ENCODE results near the gene SPC25.

DNA sequence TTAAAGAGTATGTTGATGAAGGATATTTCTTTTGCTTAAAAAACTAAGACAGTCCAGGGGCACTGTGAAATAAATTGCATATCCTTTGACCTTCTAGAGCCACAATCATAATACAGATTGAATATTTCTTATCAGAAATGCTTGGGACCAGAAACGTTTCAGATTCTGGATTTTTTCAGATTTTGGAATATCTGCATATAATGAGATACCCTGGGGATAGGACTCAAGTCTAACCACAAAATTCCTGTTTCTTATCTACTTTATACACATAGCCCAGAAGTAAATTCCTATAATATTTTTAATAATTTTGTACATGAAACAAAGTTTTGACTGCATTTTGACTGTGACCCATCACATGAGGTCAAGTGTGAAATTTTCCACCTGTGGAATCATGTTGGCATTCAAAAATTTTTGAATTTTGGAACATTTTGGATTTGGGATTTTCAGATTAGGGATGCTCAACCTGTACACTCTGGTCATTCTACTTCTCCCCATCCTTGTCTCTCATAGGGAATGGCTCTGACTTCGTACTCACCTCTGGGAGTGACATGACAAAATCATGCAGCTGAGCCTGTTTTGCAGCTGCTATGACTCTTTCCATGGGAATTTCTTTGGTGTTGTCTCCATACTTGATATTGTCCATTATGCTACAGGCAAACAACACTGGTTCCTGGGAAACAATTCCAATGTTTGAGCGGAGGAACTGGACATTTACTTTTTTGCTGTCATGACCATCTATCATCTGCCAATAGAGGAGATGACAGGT lies 36.6 kb upstream of the SPC25 start:
- TF ChIP-seq, protein P1, sequence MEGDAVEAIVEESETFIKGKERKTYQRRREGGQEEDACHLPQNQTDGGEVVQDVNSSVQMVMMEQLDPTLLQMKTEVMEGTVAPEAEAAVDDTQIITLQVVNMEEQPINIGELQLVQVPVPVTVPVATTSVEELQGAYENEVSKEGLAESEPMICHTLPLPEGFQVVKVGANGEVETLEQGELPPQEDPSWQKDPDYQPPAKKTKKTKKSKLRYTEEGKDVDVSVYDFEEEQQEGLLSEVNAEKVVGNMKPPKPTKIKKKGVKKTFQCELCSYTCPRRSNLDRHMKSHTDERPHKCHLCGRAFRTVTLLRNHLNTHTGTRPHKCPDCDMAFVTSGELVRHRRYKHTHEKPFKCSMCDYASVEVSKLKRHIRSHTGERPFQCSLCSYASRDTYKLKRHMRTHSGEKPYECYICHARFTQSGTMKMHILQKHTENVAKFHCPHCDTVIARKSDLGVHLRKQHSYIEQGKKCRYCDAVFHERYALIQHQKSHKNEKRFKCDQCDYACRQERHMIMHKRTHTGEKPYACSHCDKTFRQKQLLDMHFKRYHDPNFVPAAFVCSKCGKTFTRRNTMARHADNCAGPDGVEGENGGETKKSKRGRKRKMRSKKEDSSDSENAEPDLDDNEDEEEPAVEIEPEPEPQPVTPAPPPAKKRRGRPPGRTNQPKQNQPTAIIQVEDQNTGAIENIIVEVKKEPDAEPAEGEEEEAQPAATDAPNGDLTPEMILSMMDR (IDR thresholded peaks at IDR 0.05) = no peak
- no peak for TF ChIP-seq EZH2 (IDR thresholded peaks at IDR 0.05; ENCODE audit: borderline replicate concordance, insufficient read depth, low read depth, low read length, poor library complexity, severe bottlenecking)
